GM18861 (cell line): ENCODE results near the gene ZNF598.
"Not testable (repeated sequence)": the region's sequence is repeated elsewhere in the genome, so short reads cannot be mapped to it uniquely, and the experiment has no call there.

ENCODE experiments used
- ATAC-seq: cut with Tn5 transposase; IDR thresholded peaks from one replicate; pipeline ENCODE4 v1.9.1; 2021; ENCODE audit not compliant: unreplicated experiment

ZNF598 gene

DNA sequence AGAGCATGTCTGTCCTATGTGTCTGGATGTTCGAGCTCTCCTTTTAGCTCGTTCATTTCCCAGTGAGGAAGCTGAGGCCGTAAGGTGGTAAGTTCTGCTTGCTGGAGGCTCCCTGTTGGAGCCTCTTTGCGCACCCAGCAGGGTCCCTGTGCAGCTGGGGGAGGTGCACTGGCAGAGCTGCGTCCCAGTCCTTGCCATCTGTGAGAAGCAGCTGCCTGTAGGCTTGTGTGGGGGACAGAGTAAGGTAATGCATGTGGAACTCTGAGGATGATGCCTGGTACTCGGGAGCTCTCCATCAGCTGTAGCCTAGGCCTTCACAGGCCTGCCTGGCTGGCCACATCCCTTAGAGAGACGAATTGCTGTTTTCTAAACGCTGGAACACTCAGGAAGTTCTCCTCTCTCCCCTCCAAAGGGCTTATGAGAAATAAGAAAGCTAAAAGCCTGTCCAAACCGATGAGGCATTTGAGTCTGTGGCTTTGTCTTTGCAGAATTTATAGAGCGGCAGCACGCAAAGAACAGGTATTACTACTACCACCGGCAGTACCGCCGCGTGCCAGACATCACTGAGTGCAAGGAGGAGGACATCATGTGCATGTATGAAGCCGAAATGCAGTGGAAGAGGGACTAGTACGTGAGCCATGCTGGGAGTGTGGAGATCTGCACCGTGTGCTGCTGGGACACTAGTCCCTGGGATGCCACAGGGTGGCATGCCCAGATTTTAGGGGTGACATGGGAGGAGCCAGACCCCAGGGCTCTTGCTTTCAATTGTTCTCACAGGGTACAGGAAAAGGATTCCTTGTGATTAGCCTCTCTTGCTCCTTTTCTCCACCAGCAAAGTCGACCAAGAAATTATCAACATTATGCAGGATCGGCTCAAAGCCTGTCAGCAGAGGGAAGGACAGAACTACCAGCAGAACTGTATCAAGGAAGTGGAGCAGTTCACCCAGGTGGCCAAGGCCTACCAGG lies 48.7 kb downstream of the ZNF598 start:
- no peak for ATAC-seq

DNA sequence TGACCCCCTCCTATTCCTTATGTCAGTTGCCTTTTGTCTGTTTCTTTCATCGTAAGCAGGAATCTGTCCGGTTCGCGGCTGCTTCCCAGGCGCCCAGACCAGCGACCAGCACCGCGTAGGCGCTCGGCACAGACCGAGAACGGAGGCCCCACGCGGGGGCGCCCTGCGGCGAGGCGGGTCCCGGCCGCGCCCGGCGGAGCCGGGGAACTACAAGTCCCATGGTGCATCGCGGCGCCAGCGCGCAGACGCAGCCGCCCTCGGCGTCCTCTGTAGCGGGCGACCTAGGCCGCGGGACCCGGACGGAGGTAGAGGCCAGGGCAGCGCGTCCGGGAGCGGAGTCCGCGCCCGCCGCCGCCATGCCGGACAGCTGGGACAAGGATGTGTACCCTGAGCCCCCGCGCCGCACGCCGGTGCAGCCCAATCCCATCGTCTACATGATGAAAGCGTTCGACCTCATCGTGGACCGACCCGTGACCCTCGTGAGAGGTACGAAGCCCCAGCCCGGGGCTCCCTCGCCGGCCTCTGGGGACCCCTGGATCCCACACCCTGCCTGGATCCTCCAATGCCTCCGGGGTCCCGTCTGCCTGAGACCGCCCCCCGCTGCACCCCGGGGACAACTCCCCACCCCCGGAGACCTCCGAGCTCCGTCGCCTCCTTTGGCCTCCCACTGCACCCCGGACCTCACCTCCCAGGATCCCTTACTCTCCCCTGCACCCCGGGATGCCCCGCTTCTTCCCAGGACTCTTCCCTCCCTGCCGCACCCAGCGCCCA lies 50.2 kb downstream of the ZNF598 start, which contains the start of gene NDUFB10:
Gene NDUFB10, plus strand, starts transcription at position 270 of the 771 bp plus-strand sequence. Its CDS starts 87 bp downstream, at position 357.
- peak; percentile 70 for ATAC-seq

DNA sequence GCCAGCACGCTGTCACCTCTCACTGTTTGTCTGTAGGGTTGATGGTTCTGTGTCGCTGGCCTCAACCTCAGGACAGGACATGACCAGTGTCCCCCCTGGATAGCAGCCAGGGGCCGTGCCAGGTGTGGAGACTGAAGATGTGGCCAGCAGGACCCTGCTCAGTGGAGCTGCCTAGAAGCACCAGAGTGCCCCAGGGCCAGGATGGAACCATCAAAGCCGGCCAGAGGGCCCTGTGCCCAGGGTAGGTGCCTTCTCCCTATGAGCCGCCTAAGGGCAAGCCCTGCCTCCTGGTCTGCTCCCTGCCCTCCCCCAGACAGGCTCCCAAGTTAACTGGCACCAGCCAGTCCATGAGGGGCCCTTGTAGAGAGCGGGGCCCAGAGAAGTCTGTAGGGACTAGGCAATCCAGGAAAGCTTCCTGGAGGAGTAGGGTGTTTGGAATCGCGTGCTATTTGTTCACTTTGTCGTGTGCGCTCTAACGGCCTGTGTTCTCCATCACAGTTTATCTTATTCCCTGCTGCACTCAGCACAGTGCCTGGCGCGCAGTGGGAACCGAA lies 50.8 kb downstream of the ZNF598 start:
- ATAC-seq: no peak

DNA sequence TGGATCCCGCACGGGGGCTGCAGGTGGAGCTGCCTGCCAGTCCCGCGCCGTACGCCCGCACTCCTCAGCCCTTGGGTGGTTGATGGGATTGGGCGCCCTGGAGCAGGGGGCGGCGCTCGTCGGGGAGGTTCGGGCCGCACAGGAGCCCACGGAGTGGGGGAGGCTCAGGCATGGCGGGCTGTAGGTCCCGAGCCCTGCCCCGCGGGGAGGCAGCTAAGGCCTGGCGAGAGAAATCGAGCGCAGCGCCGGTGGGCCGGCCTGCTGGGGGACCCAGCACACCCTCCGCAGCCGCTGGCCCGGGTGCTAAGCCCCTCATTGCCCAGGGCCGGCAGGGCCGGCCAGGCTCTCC lies 51.5 kb downstream of the ZNF598 start:
- not testable (repeated sequence) for ATAC-seq

DNA sequence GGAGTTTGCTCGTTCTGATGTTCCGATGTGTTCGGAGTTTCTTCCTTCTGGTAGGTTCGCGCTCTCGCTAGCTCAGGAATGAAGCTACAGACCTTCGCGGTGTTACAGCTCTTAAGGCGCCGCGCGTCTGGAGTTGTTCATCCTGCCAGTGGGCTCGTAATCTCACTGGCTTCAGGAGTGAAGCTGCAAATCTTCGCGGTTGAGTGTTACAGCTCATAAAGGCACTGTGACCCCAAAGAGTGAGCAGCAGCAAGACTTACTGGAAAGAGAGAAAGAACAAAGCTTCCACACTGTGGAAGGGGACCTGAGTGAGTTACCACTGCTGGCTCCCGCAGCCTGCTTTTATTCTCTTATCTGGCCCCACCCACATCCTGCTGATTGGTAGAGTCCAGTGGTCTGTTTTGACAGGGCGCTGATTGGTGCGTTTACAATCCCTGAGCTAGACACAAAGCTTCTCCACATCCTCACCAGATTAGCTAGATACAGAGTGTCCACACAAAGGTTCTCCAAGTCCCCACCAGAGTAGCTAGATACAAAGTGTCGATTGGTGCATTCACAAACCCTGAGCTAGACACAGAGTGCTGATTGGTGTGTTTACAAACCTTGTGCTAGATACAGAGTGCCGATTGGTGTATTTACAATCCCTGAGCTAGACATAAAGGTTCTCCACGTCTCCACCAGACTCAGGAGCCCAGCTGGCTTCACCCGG lies 52.0 kb downstream of the ZNF598 start:
- not testable (repeated sequence) for ATAC-seq

DNA sequence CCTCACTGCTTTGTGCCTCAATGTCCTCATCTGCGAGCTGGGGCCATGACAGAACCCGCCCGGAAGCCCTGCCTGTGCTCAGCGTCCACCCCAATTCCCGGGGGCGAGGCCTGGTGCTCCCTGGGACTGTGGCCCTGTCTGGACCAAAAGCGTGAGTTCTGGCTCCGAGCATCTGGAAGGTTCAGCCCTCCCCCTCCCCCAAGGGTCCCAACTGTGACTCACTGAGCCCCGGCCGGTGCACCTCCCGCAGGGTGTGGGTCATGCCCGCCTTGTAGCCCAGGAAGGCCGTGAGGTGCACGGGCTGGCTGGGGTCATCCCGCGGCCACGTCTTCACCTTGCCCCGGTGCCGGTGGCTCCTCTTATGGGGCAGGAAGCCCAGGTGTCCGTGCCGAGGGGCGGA lies 55.9 kb downstream of the ZNF598 start:
- ATAC-seq: no peak

DNA sequence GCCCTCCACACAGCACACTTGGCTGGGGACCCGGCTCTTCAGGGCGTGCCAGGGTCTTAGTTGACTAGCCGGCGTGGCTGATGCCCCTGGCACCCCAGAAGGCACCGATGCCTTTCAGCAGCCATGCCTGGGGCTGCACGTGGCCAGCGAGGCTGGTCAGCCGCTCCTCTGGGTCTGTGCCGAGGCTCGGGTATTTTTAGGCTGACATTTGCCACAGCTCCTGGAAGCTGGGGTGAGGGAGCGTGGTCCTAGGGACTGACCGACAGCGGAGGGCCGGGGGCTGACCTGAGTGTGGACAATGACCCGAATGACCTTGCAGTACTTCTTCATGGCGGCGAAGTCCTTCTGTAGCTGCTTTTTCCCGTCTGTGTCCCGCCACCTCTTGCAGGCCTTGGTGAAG lies 59.1 kb downstream of the ZNF598 start:
- ATAC-seq: no peak

DNA sequence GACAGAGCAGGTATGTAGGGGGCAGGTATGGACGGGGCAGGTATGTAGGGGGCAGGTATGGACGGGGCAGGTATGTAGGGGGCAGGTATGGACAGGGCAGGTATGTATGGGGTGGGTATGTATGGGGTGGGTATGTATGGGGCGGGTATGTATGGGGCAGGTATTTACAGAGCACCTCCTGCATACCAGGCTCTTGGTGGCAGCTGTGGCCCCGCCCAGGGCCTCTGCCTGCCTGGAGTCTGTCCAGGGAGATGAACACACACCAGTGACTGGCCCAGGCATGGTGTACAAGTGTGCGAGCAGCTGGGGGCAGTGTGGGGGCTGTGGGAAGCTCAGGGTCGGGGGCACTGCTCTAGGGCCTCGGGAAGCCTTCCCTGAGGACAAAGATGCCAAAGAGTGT lies 59.6 kb downstream of the ZNF598 start:
- no peak for ATAC-seq

DNA sequence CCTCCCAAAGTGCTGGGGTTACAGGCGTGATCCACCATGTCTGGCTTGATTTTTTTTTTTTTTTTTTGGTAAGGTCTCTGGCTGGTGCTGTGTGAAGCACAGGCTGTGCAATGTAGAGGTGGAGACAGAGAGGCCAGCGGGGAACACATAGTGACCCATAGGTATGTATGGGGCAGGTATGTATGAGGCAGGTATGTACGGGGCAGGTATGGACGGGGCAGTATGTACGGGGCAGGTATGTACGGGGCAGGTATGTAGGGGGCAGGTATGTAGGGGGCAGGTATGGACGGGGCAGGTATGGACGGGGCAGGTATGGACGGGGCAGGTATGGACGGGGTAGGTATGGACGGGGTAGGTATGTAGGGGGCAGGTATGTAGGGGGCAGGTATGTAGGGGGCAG lies 60.1 kb downstream of the ZNF598 start:
- no peak for ATAC-seq
